GM18873 (cell line): ENCODE measurements around the gene PCDHA5.
"Not testable (repeated sequence)": the region's sequence is repeated elsewhere in the genome, so short reads cannot be mapped to it uniquely, and the experiment has no call there.

Experiments
- ATAC-seq: cut with Tn5 transposase; IDR thresholded peaks from one replicate; pipeline ENCODE4 v1.9.1; 2021; ENCODE audit warnings: mild to moderate bottlenecking, moderate library complexity, moderate number of reproducible peaks; ENCODE audit not compliant: unreplicated experiment, low FRiP score

PCDHA5 gene

DNA sequence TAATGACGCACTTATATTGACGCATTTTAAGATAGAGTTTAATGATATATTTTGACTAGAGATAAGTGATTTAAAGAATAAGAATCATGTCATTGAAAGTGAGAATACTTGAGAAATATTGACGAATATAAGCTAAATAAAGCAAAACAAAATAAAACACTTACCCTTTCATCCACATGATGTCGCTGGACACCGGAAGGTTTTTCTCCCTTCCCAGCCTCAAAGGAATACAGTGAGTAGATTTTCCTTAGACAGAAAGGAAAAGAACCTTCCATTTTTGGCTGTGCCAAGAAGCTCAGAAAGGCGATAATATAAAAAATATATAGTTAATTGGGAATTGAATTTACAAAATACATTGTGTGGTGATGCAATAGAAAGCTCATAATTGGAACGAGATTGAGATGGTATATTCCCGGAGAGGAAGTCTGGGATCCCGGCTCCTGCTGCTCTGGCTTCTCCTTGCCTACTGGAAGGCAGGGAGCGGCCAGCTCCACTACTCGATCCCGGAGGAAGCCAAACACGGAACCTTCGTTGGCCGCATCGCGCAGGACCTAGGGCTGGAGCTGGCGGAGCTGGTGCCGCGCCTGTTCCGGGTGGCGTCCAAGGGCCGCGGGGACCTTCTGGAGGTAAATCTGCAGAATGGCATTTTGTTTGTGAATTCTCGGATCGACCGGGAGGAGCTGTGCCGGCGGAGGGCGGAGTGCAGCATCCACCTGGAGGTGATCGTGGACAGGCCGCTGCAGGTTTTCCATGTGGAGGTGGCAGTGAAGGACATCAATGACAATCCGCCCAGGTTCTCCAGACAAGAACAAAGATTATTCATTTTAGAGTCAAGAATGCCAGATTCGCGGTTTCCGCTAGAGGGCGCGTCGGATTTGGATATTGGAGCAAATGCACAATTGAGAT lies at the start of gene PCDHA5:
PCDHA5 (plus strand) TSS at position 239 of the 906 bp plus-strand sequence.
- ATAC-seq, result no peak

- ATAC-seq, result no peak
Observed at GRCh38 chr5:140780512-140780911, 40.9 kb upstream of the PCDHA5 start.

DNA sequence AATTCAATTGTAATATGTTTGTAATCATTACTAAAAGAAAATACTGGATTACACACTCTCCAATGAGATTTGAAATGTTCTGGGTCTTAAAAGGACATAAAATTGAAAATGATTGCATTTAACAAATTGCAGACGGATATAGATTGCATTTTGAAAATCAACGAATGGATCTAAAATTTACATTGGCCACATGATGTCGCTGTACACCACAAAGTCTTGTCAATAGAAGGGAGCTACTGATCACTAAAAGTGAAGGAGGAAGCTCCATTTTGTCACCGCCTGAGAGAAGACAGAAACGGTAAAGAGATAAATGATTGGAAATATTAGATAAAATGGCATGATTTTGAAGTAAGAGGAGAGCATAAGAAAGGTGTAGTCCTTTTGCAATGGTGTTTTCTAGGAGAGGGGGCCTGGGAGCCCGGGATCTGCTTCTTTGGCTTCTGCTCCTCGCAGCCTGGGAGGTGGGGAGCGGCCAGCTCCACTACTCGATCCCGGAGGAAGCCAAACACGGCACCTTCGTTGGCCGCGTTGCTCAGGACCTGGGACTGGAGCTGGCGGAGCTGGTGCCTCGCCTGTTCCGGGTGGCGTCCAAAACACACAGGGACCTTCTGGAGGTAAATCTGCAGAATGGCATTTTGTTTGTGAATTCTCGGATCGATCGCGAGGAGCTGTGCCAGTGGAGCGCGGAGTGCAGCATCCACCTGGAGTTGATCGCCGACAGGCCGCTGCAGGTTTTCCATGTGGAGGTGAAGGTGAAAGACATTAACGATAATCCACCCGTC lies 35.3 kb upstream of the PCDHA5 start, which contains the start of gene PCDHA1:
PCDHA1 (plus strand) TSS at position 236 of the 782 bp plus-strand sequence.
- no peak for ATAC-seq

DNA sequence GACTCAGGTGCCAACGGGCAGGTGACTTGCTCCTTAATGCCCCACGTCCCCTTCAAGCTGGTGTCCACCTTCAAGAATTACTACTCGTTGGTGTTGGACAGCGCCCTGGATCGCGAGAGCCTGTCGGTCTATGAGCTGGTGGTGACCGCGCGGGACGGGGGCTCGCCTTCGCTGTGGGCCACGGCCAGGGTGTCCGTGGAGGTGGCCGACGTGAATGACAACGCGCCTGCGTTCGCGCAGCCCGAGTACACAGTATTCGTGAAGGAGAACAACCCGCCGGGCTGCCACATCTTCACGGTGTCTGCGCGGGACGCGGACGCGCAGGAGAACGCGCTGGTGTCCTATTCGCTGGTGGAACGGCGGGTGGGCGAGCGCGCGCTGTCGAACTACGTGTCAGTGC lies 34.0 kb upstream of the PCDHA5 start:
- not testable (repeated sequence) for ATAC-seq

- ATAC-seq, result not testable (repeated sequence)
Observed at GRCh38 chr5:140787849-140788504, 33.4 kb upstream of the PCDHA5 start.

DNA sequence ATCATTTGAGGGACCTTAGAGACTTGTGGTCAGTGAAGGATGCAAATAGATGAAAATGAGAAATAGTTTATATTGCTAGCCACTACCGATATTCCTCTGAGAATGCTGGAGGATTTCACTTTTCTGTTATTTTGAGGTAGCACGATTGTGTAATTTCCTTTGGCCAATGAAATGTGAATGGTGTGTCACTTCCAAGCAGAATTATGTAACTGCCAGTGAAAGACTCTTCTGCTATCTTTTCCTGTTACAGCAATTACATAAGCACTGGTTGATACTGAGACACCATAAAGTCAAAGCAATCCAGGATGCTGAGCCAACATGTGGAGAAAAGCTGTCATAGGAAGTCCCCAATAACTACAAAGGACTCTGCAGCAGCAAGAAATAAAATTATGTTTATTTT lies 30.3 kb upstream of the PCDHA5 start:
- no peak for ATAC-seq

GRCh38 chr5:140794595-140795258 lies 26.7 kb upstream of the PCDHA5 start, which contains the start of gene PCDHA2:
Gene PCDHA2 (plus strand): TSS chr5:140794852.
- no peak for ATAC-seq

GRCh38 chr5:140795259-140795641 lies 26.2 kb upstream of the PCDHA5 start:
- no peak for ATAC-seq

DNA sequence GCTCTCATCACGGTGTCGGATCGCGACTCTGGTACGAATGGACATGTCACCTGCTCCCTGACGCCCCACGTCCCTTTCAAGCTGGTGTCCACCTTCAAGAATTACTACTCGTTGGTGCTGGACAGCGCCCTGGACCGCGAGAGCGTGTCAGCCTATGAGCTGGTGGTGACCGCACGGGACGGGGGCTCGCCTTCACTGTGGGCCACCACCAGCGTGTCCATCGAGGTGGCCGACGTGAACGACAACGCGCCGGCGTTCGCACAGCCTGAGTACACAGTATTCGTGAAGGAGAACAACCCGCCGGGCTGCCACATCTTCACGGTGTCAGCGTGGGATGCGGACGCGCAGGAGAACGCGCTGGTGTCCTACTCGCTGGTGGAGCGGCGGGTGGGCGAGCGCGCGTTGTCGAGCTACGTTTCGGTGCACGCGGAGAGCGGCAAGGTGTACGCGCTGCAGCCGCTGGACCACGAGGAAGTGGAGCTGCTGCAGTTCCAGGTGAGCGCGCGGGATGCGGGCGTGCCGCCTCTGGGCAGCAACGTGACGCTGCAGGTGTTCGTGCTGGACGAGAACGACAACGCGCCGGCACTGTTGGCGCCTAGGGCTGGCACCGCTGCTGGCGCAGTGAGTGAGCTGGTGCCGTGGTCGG lies 25.2 kb upstream of the PCDHA5 start:
- not testable (repeated sequence) for ATAC-seq

DNA sequence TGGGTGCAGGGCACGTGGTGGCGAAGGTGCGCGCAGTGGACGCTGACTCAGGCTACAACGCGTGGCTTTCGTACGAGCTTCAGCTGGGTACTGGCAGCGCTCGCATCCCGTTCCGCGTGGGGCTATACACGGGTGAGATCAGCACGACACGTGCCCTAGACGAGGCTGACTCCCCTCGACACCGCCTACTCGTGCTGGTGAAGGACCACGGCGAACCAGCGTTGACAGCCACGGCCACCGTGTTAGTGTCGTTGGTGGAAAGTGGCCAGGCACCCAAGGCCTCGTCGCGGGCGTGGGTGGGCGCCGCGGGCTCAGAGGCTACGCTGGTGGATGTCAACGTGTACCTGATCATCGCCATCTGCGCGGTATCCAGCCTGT lies 24.7 kb upstream of the PCDHA5 start:
- ATAC-seq, result no peak

DNA sequence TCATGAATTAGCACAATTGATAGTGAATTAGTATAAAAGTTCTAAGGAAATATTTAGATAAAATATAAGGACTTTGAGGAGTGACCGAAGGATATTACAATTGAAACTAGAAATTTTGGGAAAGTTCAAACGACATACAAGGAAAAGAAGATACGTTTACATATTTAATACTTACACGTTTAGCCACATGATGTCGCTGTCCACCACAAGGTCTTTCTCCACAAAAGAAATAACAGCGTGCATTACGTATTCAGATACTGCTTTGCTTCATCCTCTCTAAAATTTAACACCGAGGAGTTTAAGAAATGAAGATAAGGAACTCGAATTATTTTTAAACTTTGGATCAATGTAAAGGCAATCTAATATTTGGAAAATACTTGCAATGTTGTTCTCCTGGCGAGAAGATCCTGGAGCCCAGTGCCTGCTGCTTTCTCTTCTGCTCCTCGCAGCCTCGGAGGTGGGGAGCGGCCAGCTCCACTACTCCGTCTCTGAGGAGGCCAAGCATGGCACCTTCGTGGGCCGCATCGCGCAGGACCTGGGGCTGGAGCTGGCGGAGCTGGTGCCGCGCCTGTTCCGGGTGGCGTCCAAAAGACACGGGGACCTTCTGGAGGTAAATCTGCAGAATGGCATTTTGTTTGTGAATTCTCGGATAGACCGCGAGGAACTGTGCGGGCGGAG lies 20.5 kb upstream of the PCDHA5 start, which contains the start of gene PCDHA3:
PCDHA3 (plus strand) TSS at position 242 of the 678 bp plus-strand sequence.
- ATAC-seq, result no peak

GRCh38 chr5:140801494-140801841 lies 19.9 kb upstream of the PCDHA5 start:
- no peak for ATAC-seq

GRCh38 chr5:140802381-140802780 lies 19.0 kb upstream of the PCDHA5 start:
- ATAC-seq, result not testable (repeated sequence)

GRCh38 chr5:140802781-140803271 lies 18.6 kb upstream of the PCDHA5 start:
- ATAC-seq, result no peak

GRCh38 chr5:140806834-140807775 lies 14.3 kb upstream of the PCDHA5 start, which contains the start of gene PCDHA4:
Gene PCDHA4 (plus strand): TSS chr5:140807068.
- no peak for ATAC-seq

GRCh38 chr5:140808241-140808888 lies 13.0 kb upstream of the PCDHA5 start:
- ATAC-seq, result not testable (repeated sequence)

GRCh38 chr5:140808889-140809291 lies 12.5 kb upstream of the PCDHA5 start:
- no peak for ATAC-seq
